Hepatocyte (in vitro differentiated cells): Measurements from ENCODE around the gene SIRT6. TPM values are rescaled to one million over a fixed set of nuclear protein-coding genes. Genes with fewer than 3 reads are reported as not detected.

Source experiments
- DNase-seq: peaks from one replicate; pipeline ENCODE4 v3.0.0-alpha.2; 2016; ENCODE audit warnings: low spot score
- H2AFZ ChIP-seq: fragments of 200-600 bp; sonication (generic); 2 replicates; pipeline ENCODE4 v1.6.0; 2016; ENCODE audit warnings: antibody characterized with exemption, mild to moderate bottlenecking
- H3K27ac ChIP-seq: fragments of 200-600 bp; sonication (generic); 2 replicates; pipeline ENCODE4 v1.5.1; 2016; ENCODE audit warnings: mild to moderate bottlenecking
- H3K27me3 ChIP-seq: fragments of 200-600 bp; sonication (generic); 2 replicates; pipeline ENCODE4 v1.6.1; 2016
- H3K36me3 ChIP-seq: fragments of 200-600 bp; sonication (generic); replicated peaks from 2 replicates; pipeline ENCODE4 v1.5.1; 2016; ENCODE audit warnings: low read depth; ENCODE audit not compliant: insufficient read depth
- H3K4me1 ChIP-seq: fragments of 200-600 bp; sonication (generic); 2 replicates; pipeline ENCODE4 v1.5.1; 2016; ENCODE audit warnings: mild to moderate bottlenecking, moderate library complexity; ENCODE audit not compliant: insufficient read depth
- H3K4me2 ChIP-seq: fragments of 200-600 bp; sonication (generic); 2 replicates; pipeline ENCODE4 v1.6.0; 2016
- H3K4me3 ChIP-seq: fragments of 200-600 bp; sonication (generic); 2 replicates; pipeline ENCODE4 v1.5.1; 2016; ENCODE audit warnings: mild to moderate bottlenecking
- H3K79me2 ChIP-seq: fragments of 200-600 bp; sonication (generic); 2 replicates; pipeline ENCODE4 v1.6.0; 2017; ENCODE audit warnings: mild to moderate bottlenecking
- H3K9me2 ChIP-seq: fragments of 200-600 bp; sonication (generic); replicated peaks from 2 replicates; pipeline ENCODE4 v1.6.0; 2017; ENCODE audit warnings: mild to moderate bottlenecking; ENCODE audit not compliant: insufficient read depth
- H3K9me3 ChIP-seq: fragments of 200-600 bp; sonication (generic); 2 replicates; pipeline ENCODE4 v1.5.1; 2016; ENCODE audit warnings: low read depth, mild to moderate bottlenecking
- H4K20me1 ChIP-seq: fragments of 200-600 bp; sonication (generic); 2 replicates; pipeline ENCODE4 v1.6.0; 2016; ENCODE audit warnings: mild to moderate bottlenecking; ENCODE audit not compliant: insufficient read depth, poor library complexity, severe bottlenecking
- EZH2 ChIP-seq: fragments of 200-600 bp; sonication (generic); IDR thresholded peaks from 2 replicates; pipeline ENCODE4 v1.6.1; 2016; ENCODE audit warnings: antibody characterized with exemption, mild to moderate bottlenecking, borderline replicate concordance
- EZH2phosphoT487 ChIP-seq: fragments of 200-600 bp; sonication (generic); IDR thresholded peaks from one replicate; pipeline ENCODE4 v1.6.1; 2018; ENCODE audit warnings: antibody characterized with exemption, mild to moderate bottlenecking, low read depth, moderate library complexity; ENCODE audit not compliant: unreplicated experiment, severe bottlenecking
- WGBS: methylation state at CpG from one replicate; pipeline ENCODE4 v1.1.6; 2016; ENCODE audit warnings: low lambda C conversion rate; ENCODE audit errors: missing lambda C conversion rate; 5-methylcytosine and 5-hydroxymethylcytosine counted together
- polyA plus RNA-seq: library from polyadenylated mRNA; unstranded; fragments of >200 nt; fragmentation: Nextera tagmentation; extraction: Ambion mirVana; gene quantifications from 2 replicates; pipeline ENCODE4 v1.2.1, GENCODE V29; 2016
- total RNA-seq: library from RNA; depleted of rRNA; stranded (reverse); fragments of >200 nt; gene quantifications from 2 replicates; pipeline ENCODE4 v1.2.3, GENCODE V29; 2014
- TF ChIP-seq, protein P1 (sequence below): fragments of 200-600 bp; sonication (generic); IDR thresholded peaks from 2 replicates; pipeline ENCODE4 v1.5.1; 2016; ENCODE audit warnings: antibody characterized with exemption, mild to moderate bottlenecking; ENCODE audit not compliant: poor library complexity

SIRT6 gene
- total and polyA plus RNA-seq, 2 experiments from 2014 or later = 9.9 to 15.7 TPM

DNA sequence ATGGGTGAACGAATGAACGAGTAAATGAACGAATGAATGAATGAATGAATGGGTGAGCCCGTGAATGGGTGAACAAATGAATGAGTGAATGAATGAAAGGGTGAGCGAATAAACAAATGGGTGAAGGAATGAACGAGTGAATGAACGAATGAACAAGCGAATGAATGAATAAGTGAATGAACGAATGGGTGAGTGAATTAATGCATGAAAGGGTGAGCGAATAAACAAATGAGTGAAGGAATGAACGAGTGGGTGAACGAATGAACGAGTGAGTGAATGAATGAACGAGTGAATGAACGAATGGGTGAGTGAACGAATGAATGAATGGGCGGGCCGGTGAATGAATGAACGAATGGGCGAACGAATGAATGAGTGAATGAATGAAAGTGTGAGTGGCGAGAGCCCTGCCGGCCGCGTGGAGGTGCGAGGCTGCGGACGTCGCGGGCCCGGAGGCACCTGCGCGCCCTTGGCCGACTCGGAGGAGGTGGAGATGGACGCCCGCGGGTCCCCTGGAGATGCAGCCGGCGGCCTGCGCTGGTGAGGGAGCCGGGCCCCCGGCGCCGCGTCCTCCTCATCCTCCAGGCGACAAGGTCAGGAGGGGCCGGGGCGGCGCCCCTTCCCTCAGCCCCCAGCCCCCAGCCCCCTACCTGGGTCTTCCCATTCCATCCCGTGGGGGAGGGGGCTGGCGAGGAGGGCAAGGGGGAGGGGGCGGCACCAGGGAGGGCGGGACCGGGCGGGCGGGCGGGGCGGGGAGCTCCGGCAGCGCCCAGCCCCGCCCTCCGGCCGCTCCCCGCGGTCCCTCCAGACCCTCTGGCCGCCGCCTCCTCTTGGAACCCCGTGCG lies 15.5 kb upstream of the SIRT6 start:
- Histone ChIP-seq H2AFZ (no peak overlapping the region), H4K20me1 (no peaks in the 10 kb centered on the region), H3K4me1 (peaks cover 4% of the 10 kb centered on the region), H3K27ac (no peak overlapping the region), H3K9me3 (no peaks in the 10 kb centered on the region), H3K36me3 (no peaks in the 10 kb centered on the region), H3K4me3 (no peak overlapping the region), H3K4me2 (peak overlapping the region; percentile 69), H3K79me2 (no peaks in the 10 kb centered on the region), H3K9me2 (no peaks in the 10 kb centered on the region), H3K27me3 (peaks cover 58% of the 10 kb centered on the region)
- TF ChIP-seq EZH2phosphoT487 = no peak
- TF ChIP-seq EZH2 = peak; percentile 68
- WGBS = 29% methylated on average over 47 of the region's 70 CpGs
- DNase-seq = no peak

GRCh38 chr19:4197228-4197624 lies 14.9 kb upstream of the SIRT6 start:
- no peak overlapping the region for H3K4me3 ChIP-seq
- H3K4me2 ChIP-seq = no peak overlapping the region
- no peak for DNase-seq
- H3K27me3 ChIP-seq = peaks cover 58% of the 10 kb centered on the region
- no peak overlapping the region for H2AFZ ChIP-seq
- TF ChIP-seq EZH2 (no peak), EZH2phosphoT487 (no peak)
- TF ChIP-seq, protein P1, sequence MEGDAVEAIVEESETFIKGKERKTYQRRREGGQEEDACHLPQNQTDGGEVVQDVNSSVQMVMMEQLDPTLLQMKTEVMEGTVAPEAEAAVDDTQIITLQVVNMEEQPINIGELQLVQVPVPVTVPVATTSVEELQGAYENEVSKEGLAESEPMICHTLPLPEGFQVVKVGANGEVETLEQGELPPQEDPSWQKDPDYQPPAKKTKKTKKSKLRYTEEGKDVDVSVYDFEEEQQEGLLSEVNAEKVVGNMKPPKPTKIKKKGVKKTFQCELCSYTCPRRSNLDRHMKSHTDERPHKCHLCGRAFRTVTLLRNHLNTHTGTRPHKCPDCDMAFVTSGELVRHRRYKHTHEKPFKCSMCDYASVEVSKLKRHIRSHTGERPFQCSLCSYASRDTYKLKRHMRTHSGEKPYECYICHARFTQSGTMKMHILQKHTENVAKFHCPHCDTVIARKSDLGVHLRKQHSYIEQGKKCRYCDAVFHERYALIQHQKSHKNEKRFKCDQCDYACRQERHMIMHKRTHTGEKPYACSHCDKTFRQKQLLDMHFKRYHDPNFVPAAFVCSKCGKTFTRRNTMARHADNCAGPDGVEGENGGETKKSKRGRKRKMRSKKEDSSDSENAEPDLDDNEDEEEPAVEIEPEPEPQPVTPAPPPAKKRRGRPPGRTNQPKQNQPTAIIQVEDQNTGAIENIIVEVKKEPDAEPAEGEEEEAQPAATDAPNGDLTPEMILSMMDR = no peak
- 91% methylated on average over 5 of the region's 5 CpGs for WGBS
- no peaks in the 10 kb centered on the region for H4K20me1 ChIP-seq
- no peak overlapping the region for H3K27ac ChIP-seq
- H3K9me2 ChIP-seq = no peaks in the 10 kb centered on the region
- no peaks in the 10 kb centered on the region for H3K36me3 ChIP-seq
- peaks cover 4% of the 10 kb centered on the region for H3K4me1 ChIP-seq
- H3K79me2 ChIP-seq = no peaks in the 10 kb centered on the region
- no peaks in the 10 kb centered on the region for H3K9me3 ChIP-seq

DNA sequence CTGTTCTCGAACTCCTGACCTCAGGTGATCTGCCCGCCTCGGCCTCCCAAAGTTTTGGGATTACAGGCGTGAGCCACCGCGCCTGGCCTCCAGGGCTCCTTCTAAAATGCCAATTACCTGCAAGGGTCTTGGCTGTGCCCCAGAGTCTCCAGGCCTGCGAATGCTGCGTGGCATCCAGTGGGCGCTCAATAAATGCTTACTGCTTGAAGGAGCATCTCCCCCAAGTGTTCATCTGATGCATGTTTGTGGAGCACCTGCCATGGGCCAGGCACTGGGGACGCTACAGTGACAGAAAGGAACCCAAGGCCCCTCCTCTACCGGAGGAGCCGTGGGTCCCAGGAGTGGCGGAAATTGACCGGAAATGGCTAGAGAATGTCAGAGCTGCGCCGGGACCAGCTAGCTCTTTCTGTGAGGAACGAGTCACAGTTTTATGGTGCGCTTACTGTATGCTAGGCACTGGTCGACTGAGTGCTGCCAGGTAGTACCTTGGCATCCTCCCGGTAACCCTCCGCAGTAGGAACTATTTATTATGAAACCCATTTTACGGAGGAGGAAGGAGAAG lies 14.3 kb upstream of the SIRT6 start:
- no peaks in the 10 kb centered on the region for H3K36me3 ChIP-seq
- H3K9me3 ChIP-seq = no peaks in the 10 kb centered on the region
- no peak overlapping the region for H2AFZ ChIP-seq
- no peak overlapping the region for H3K4me3 ChIP-seq
- peaks cover 4% of the 10 kb centered on the region for H3K4me1 ChIP-seq
- no peaks in the 10 kb centered on the region for H3K9me2 ChIP-seq
- no peaks in the 10 kb centered on the region for H4K20me1 ChIP-seq
- no peak for TF ChIP-seq EZH2
- TF ChIP-seq, protein P1 = no peak
- TF ChIP-seq EZH2phosphoT487 = no peak
- no peak overlapping the region for H3K4me2 ChIP-seq
- peaks cover 54% of the 10 kb centered on the region for H3K27me3 ChIP-seq
- WGBS = 84% methylated on average over 22 of the region's 22 CpGs
- DNase-seq = no peak
- no peaks in the 10 kb centered on the region for H3K79me2 ChIP-seq
- no peak overlapping the region for H3K27ac ChIP-seq

DNA sequence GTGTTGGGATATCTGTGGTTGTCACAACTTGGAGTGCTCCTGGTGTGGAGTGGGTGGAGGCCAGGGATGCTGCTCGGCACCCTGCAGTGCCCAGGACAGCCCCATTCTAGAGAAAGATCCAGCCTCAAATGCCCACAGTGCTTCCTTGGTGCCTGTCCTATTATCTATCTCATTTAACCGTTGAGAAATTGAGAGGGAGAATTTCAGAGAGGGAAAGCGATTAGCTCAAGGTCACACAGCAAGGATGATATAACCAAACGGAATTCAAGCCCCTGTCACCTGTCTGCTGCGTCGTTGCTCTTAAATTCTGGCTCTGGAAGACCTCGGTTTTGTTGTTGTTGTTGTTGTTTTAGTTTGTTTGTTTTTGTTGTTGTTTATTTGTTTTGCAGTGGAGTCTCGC lies 13.6 kb upstream of the SIRT6 start:
- 81% methylated on average over 8 of the region's 8 CpGs for WGBS
- TF ChIP-seq EZH2 = no peak
- no peak for TF ChIP-seq EZH2phosphoT487
- TF ChIP-seq, protein P1 = no peak
- H3K9me2 ChIP-seq = no peaks in the 10 kb centered on the region
- H3K4me3 ChIP-seq = no peak overlapping the region
- H3K4me1 ChIP-seq = peaks cover 4% of the 10 kb centered on the region
- no peak overlapping the region for H3K4me2 ChIP-seq
- no peaks in the 10 kb centered on the region for H4K20me1 ChIP-seq
- no peaks in the 10 kb centered on the region for H3K79me2 ChIP-seq
- no peaks in the 10 kb centered on the region for H3K36me3 ChIP-seq
- no peak overlapping the region for H2AFZ ChIP-seq
- no peaks in the 10 kb centered on the region for H3K9me3 ChIP-seq
- H3K27me3 ChIP-seq = peaks cover 49% of the 10 kb centered on the region
- H3K27ac ChIP-seq = no peak overlapping the region
- no peak for DNase-seq
